PC-3 (cell line): ENCODE results near the gene STEAP4. TPM values are rescaled to one million over a fixed set of nuclear protein-coding genes. Genes with fewer than 3 reads are reported as not detected.

Experiments
- ATAC-seq: fragments of 200-7000 bp; cut with Tn5 transposase; 2 replicates; pipeline ENCODE4 v1.9.1; 2020; ENCODE audit warnings: mild to moderate bottlenecking, moderate library complexity
- BruUV-seq: library from RNA; stranded (reverse); fragments of 400-500 nt; replicated peaks from 2 replicates; lab custom pipeline; 2021; lab: Mats Ljungman, UMichigan
- CTCF ChIA-PET: fragments of 300-600 bp; sonication (Branson Sonifier 250); formaldehyde crosslinking; loops from one replicate; lab custom pipeline; 2022; ENCODE audit warnings: antibody characterized with exemption; lab: Charles Lee
- POLR2A ChIA-PET: fragments of 300-600 bp; sonication (Branson Sonifier 250); formaldehyde crosslinking; loops from one replicate; lab custom pipeline; 2022; ENCODE audit warnings: antibody characterized with exemption; ENCODE audit not compliant: unreplicated experiment; lab: Charles Lee
- DNase-seq: peaks from one replicate; pipeline ENCODE4 v3.0.0-alpha.2; 2015
- H2AFZ ChIP-seq: fragments of 300-600 bp; sonication (generic); 2 replicates; pipeline ENCODE4 v1.6.0; 2016; ENCODE audit warnings: antibody characterized with exemption, low read length
- H3F3A ChIP-seq: fragments of 300-600 bp; sonication (generic); one replicate; pipeline ENCODE4 v1.6.0; 2017; ENCODE audit warnings: antibody characterized with exemption, low read length, control low read depth, mild to moderate bottlenecking; ENCODE audit not compliant: unreplicated experiment
- H3K27ac ChIP-seq: fragments of 300-600 bp; sonication (generic); 2 replicates; pipeline ENCODE4 v1.5.1; 2016; ENCODE audit warnings: mild to moderate bottlenecking, low read length
- H3K27me3 ChIP-seq: fragments of 300-600 bp; sonication (generic); 2 replicates; pipeline ENCODE4 v1.6.1; 2016; ENCODE audit warnings: low read length, mixed read lengths
- H3K36me3 ChIP-seq: fragments of 300-600 bp; sonication (generic); 2 replicates; pipeline ENCODE4 v1.6.1; 2016; ENCODE audit warnings: low read depth, mixed run types, low read length, mixed read lengths
- H3K4me1 ChIP-seq: fragments of 300-600 bp; sonication (generic); 2 replicates; pipeline ENCODE4 v1.5.1; 2016; ENCODE audit warnings: low read length; ENCODE audit not compliant: insufficient read depth
- H3K4me2 ChIP-seq: fragments of 300-600 bp; sonication (generic); 2 replicates; pipeline ENCODE4 v1.6.0; 2016; ENCODE audit warnings: low read length
- H3K4me3 ChIP-seq: fragments of 300-600 bp; sonication (generic); 2 replicates; pipeline ENCODE4 v1.5.1; 2016; ENCODE audit warnings: mild to moderate bottlenecking, low read length, mixed read lengths
- H3K79me2 ChIP-seq: fragments of 300-600 bp; sonication (generic); 2 replicates; pipeline ENCODE4 v1.6.1; 2017; ENCODE audit warnings: low read length, mixed read lengths
- H3K9ac ChIP-seq: fragments of 300-600 bp; sonication (generic); 2 replicates; pipeline ENCODE4 v1.6.0; 2016; ENCODE audit warnings: mild to moderate bottlenecking, low read length
- H3K9me2 ChIP-seq: fragments of 300-600 bp; sonication (generic); replicated peaks from 2 replicates; pipeline ENCODE4 v1.6.1; 2016; ENCODE audit warnings: mixed run types, low read length, mixed read lengths
- H3K9me3 ChIP-seq: fragments of 300-600 bp; sonication (generic); 2 replicates; pipeline ENCODE4 v1.6.1; 2016; ENCODE audit warnings: low read length, mixed read lengths
- H4K20me1 ChIP-seq: fragments of 300-600 bp; sonication (generic); 2 replicates; pipeline ENCODE4 v1.6.1; 2016; ENCODE audit warnings: low read length, mixed read lengths
- EZH2 ChIP-seq: fragments of 300-600 bp; sonication (generic); IDR thresholded peaks from one replicate; pipeline ENCODE4 v1.6.1; 2017; ENCODE audit warnings: antibody characterized with exemption, mild to moderate bottlenecking, low read length; ENCODE audit not compliant: unreplicated experiment
- EZH2phosphoT487 ChIP-seq: fragments of 300-600 bp; sonication (generic); IDR thresholded peaks from 2 replicates; pipeline ENCODE4 v1.6.1; 2018; ENCODE audit warnings: mild to moderate bottlenecking, antibody characterized with exemption, low read length, borderline replicate concordance
- intact Hi-C: fragments of 100-400 bp; cut with micrococcal nuclease; formaldehyde crosslinking; loops from 2 replicates; pipeline ENCODE4 v1.9.0; 2023
- total RNA-seq: library from RNA; depleted of rRNA; stranded (reverse); fragments of >200 nt; gene quantifications from 2 replicates; pipeline ENCODE4 v1.2.3, GENCODE V29; 2014
- TF ChIP-seq, protein P1 (sequence below): fragments of 300-600 bp; sonication (generic); conservative IDR thresholded peaks from 2 replicates; pipeline ENCODE4 v1.5.1; 2017; ENCODE audit warnings: antibody characterized with exemption, low read depth, mild to moderate bottlenecking, low read length

The STEAP4 gene
- total RNA-seq, 1 experiment from 2014 or later, result 1.7 TPM

DNA sequence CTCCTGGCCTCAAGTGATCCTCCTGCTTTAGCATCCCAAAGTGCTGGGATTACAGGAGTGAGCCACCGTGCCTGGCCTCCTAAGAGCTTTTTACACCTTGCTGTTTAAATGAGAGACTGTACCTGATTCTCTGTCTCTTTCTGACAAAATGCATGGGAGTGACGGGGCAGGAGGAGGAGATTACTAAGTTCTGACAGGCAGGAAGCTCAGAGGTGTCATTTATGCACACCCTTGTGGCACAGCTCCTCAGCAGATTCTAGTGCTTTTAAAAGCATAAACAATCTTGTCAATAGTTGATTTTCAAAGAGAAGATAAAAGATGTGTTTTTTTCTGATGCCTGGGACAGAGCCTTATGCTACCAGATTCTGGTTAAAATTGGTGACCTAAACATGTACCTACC, 39.7 kb upstream of the STEAP4 start:
- TF ChIP-seq, protein P1, sequence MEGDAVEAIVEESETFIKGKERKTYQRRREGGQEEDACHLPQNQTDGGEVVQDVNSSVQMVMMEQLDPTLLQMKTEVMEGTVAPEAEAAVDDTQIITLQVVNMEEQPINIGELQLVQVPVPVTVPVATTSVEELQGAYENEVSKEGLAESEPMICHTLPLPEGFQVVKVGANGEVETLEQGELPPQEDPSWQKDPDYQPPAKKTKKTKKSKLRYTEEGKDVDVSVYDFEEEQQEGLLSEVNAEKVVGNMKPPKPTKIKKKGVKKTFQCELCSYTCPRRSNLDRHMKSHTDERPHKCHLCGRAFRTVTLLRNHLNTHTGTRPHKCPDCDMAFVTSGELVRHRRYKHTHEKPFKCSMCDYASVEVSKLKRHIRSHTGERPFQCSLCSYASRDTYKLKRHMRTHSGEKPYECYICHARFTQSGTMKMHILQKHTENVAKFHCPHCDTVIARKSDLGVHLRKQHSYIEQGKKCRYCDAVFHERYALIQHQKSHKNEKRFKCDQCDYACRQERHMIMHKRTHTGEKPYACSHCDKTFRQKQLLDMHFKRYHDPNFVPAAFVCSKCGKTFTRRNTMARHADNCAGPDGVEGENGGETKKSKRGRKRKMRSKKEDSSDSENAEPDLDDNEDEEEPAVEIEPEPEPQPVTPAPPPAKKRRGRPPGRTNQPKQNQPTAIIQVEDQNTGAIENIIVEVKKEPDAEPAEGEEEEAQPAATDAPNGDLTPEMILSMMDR, result no peak
- TF ChIP-seq EZH2phosphoT487 (no peak), EZH2 (no peak)
- Histone ChIP-seq H3K4me3 (no peak overlapping the region), H2AFZ (no peak overlapping the region), H3K27ac (no peak overlapping the region), H3K27me3 (no peaks in the 10 kb centered on the region), H3K4me2 (no peak overlapping the region), H3F3A (no peaks in the 10 kb centered on the region), H3K36me3 (no peaks in the 10 kb centered on the region), H4K20me1 (no peaks in the 10 kb centered on the region), H3K9me2 (no peaks in the 10 kb centered on the region), H3K9ac (no peak overlapping the region), H3K4me1 (no peaks in the 10 kb centered on the region), H3K9me3 (no peaks in the 10 kb centered on the region), H3K79me2 (no peaks in the 10 kb centered on the region)
- POLR2A ChIA-PET, result interaction anchor here (0.6 kb wide), 1 partner anchor 492 kb away, joined by 4 read pairs; no protein-coding TSS in a partner anchor
- intact Hi-C loops, result no loop called here
- no peak for DNase-seq
- CTCF ChIA-PET, result no interaction called here
- no TSS peak for BruUV-seq
- no peak for ATAC-seq

DNA sequence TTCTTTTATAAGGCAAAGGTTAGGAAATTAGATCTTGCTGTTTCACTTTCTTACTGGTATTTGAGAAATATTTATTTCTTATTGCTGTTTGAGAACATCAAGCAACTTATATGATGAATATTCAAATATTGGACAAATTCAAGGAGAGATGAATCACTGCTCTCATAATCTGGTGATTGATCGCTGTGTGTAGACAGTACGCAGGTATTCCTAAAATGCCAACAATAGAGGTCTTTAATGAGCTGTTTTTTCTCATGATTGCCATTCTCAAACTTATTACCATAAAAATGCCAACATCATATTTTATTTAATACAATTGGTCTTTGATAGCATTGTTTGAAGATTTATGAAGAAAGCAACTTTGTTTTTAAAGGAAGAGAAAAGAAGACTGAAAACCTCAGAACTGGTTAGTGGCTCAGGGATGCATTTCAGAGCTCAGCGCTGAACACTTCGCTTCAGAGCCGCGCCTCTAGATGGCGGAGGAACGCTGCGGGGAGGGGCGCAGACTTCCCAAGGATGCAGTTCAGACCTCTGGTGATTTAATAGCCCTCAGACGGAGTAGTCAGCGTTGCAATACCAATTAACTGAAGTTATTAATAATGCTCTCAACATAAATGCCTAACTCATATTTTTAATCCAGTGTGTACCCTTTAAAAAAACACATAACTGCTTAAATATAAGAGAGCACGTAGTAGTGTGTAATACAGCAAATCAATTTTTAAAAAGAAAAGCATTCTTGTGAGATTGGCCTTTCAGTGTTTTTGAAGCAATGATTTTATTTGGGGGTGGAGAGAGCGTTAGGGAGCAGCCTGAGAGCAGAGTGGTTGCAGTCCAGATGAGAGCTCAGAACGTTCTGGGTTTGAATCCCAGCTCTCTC, 38.5 kb upstream of the STEAP4 start:
- no peak overlapping the region for H3K27ac ChIP-seq
- H3K9me3 ChIP-seq, result no peaks in the 10 kb centered on the region
- H3K4me2 ChIP-seq, result peak overlapping the region; percentile 67
- no peak overlapping the region for H3K9ac ChIP-seq
- DNase-seq (peak; percentile 54), ATAC-seq (peak; percentile 99)
- H2AFZ ChIP-seq, result peak overlapping the region; percentile 60
- no peaks in the 10 kb centered on the region for H3K79me2 ChIP-seq
- intact Hi-C loops, result no loop called here
- H4K20me1 ChIP-seq, result no peaks in the 10 kb centered on the region
- H3K4me3 ChIP-seq, result peak overlapping the region; percentile 32; the same call in 1 of the 2 replicates
- H3K4me1 ChIP-seq, result no peaks in the 10 kb centered on the region
- TF ChIP-seq, protein P1, result peak; percentile 64
- TF ChIP-seq EZH2 (no peak), EZH2phosphoT487 (no peak)
- ChIA-PET CTCF (interaction anchor here (0.6 to 1.5 kb wide), 5 partner anchors 12 to 125 kb away, joined by 3 to 12 read pairs (median 6); no protein-coding TSS in a partner anchor), POLR2A (interaction anchor here (0.5 to 0.6 kb wide), 2 partner anchors 15 to 181 kb away, joined by 3 to 4 read pairs; no protein-coding TSS in a partner anchor)
- H3K36me3 ChIP-seq, result no peaks in the 10 kb centered on the region
- H3F3A ChIP-seq, result no peaks in the 10 kb centered on the region
- BruUV-seq, result no TSS peak
- no peaks in the 10 kb centered on the region for H3K27me3 ChIP-seq
- no peaks in the 10 kb centered on the region for H3K9me2 ChIP-seq

DNA sequence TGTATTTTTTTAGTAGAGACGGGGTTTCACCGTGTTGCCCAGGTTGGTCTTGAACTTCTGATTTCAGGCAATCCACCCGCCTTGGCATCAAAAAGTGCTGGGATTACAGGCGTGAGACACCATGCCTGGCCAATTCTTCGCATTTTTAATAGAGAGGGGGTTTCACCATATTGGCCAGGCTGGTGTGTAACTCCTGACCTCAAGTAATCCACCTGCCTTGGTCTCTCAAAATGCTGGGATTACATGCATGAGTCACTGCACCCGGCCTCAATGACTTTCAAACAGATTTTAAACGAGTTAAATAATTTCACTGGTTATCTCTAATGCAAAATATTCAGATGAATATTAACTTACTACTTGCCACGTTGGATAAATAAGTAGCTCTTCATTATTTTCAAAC, 37.6 kb upstream of the STEAP4 start:
- Histone ChIP-seq H3K4me1 (no peaks in the 10 kb centered on the region), H4K20me1 (no peaks in the 10 kb centered on the region), H3K9me3 (no peaks in the 10 kb centered on the region), H3F3A (no peaks in the 10 kb centered on the region), H3K9ac (no peak overlapping the region), H3K4me3 (no peak overlapping the region), H3K36me3 (no peaks in the 10 kb centered on the region), H3K27me3 (no peaks in the 10 kb centered on the region), H2AFZ (no peak overlapping the region), H3K79me2 (no peaks in the 10 kb centered on the region), H3K27ac (no peak overlapping the region), H3K4me2 (no peak overlapping the region), H3K9me2 (no peaks in the 10 kb centered on the region)
- POLR2A ChIA-PET, result no interaction called here
- intact Hi-C loops, result no loop called here
- BruUV-seq, result no TSS peak
- CTCF ChIA-PET, result no interaction called here
- DNase-seq (no peak), ATAC-seq (no peak)
- TF ChIP-seq, protein P1, result no peak
- TF ChIP-seq EZH2phosphoT487 (no peak), EZH2 (no peak)
